Mononuclear cell (primary cell): ENCODE measurements around the gene ZNF692. TPM values are rescaled to one million over a fixed set of nuclear protein-coding genes. Genes with fewer than 3 reads are reported as not detected.

ENCODE experiments used
- H3K27me3 ChIP-seq: 2 replicates; pipeline ENCODE4 v1.6.0; 2011; ENCODE audit warnings: low read length, control low read depth; ENCODE audit not compliant: insufficient read depth
- H3K4me1 ChIP-seq: 2 replicates; pipeline ENCODE4 v1.5.1; 2011; ENCODE audit warnings: mild to moderate bottlenecking, low read length, control low read depth; ENCODE audit not compliant: insufficient read depth
- H3K4me3 ChIP-seq: 2 replicates; pipeline ENCODE4 v1.5.1; 2011; ENCODE audit warnings: mild to moderate bottlenecking, low read length, moderate library complexity
- H3K9me3 ChIP-seq: 2 replicates; pipeline ENCODE4 v1.5.1; 2011; ENCODE audit warnings: low read depth, mild to moderate bottlenecking, control low read depth, low read length
- total RNA-seq: library from RNA; depleted of rRNA; stranded (reverse); fragments of >200 nt; gene quantifications from one replicate; pipeline ENCODE4 v1.2.3, GENCODE V29; 2012

Gene ZNF692
- total RNA-seq, 1 donor, result 5.6 TPM

DNA sequence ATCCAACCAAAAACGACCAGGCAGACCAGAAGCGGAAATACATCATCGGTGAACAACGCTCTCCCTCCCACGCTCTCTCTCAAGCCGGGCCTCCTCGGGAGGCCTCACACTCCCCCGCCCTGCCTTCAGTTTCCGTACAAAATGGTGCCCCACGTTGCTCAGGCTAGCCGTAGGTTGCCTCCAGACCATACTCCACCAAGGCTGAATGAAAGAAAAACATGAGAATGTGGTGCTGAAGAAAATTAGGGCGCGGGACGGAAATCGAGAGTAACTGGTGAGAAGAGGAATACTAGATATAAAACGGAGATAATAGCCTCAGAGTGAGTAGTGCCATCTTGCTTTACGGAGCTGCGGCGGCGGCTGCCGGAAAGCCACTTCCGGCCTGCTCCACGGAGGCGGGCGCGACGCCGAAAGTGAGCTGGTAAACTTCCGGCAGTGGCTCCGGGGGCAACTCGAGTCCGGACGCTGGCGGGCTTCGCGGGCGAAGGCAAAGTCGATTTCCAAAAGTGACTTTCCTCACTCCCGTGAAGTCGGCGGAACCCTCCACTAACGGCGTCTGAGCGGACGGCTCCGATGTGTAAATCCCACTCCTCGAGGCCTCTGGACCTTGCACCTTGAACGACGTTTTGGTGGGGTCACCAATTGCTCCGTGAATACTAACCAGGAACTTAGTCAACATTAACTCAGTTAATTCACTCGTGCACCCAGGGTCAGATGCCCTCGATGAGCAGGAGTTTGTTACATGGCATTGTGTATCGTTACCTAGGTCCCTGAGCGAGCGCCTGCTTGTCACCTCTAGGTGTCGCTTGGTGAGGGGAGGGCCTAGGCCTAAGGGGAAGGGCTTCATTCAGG is 32.8 kb downstream of the ZNF692 start, which contains the start of gene SH3BP5L:
TSS of gene SH3BP5L (minus strand) at position 7 of the 852 bp plus-strand sequence. CDS start 980 bp downstream, outside the sequence.
- H3K9me3 ChIP-seq, result no peaks in the 10 kb centered on the region
- peaks cover 69% of the 10 kb centered on the region for H3K4me1 ChIP-seq
- no peaks in the 10 kb centered on the region for H3K27me3 ChIP-seq
- H3K4me3 ChIP-seq, result peak within 1 kb of the TSS; percentile 89

DNA sequence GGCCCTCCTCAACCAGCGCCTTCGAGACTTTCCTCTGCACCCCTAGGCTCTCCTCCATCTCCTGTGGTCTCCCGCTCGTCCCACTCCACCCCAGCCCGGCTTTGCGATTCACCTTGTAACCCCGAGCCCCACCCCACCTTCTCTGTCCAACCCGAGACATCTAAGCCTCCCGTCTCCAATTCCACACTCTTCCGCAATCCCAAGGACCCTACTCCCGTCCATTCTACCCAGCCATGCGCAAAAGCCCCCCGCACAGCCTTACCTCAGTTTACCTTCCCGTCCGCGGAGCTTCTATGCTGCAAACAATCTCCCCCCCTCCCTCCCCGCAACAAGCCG is 33.3 kb downstream of the ZNF692 start:
- no peaks in the 10 kb centered on the region for H3K27me3 ChIP-seq
- H3K9me3 ChIP-seq, result no peaks in the 10 kb centered on the region
- H3K4me3 ChIP-seq, result peak overlapping the region; percentile 89
- H3K4me1 ChIP-seq, result peaks cover 75% of the 10 kb centered on the region

DNA sequence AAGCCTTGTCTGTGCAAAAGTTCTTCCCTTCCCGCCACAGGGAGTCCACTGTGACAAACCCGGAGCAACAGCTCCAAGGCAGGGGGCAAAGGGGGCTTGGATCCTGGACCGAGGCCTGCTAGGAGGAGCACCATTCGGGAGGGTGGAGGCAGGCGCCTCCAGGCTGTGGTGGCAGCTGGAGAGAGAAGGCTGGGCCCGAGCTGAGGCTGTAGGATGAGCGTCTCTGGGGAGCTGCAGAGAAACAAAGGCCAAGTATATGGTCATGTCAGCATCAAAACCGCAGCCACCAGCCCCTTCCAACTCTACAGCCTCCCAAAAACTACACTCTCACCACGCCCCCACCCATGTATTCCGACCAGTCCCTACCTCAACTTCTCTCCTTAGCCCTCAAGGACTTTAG is 33.7 kb downstream of the ZNF692 start:
- H3K4me1 ChIP-seq, result peaks cover 79% of the 10 kb centered on the region
- H3K9me3 ChIP-seq, result no peaks in the 10 kb centered on the region
- H3K4me3 ChIP-seq, result peak overlapping the region; percentile 89
- no peaks in the 10 kb centered on the region for H3K27me3 ChIP-seq

DNA sequence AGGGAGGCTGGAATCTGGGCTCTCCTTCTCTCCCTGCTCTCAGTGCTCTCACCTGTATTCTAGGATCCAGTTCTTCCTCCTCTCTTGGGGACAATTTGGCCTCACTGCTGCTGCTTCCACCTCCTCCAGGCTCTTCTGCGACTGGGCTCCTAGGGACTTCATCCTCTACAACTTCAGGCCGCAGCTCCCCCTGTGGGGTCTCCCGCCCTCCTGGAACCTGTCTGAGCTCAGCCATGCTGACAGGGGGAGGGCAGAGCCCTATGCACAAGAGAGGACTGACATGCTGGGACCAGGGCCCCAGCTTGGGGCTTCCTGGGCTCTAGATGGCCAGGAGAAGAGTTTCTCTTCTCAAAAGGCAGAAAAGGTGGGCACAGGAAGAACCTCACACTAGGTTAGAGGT is 34.2 kb downstream of the ZNF692 start:
- H3K9me3 ChIP-seq, result no peaks in the 10 kb centered on the region
- H3K4me1 ChIP-seq, result peaks cover 83% of the 10 kb centered on the region
- peak overlapping the region; percentile 89 for H3K4me3 ChIP-seq
- H3K27me3 ChIP-seq, result no peaks in the 10 kb centered on the region

DNA sequence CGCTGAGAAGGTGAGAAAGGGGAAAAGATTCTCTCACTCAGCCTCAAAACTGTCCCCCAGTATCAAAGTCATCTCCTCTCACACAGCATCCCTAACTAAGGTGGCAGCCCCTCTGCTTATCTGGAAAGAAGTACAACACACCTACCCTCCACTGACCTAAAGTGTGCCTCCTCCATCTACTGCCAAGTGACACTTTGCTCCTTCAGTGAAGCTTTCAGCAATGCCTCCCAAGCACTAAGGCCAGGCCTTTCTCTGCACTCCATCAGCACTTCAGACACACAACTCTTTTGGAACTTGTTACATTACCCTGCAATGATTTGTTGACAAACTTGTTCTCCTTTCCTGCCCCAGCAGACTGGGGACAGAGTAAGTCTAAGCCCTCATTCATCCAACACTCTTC is 34.6 kb downstream of the ZNF692 start:
- peaks cover 84% of the 10 kb centered on the region for H3K4me1 ChIP-seq

DNA sequence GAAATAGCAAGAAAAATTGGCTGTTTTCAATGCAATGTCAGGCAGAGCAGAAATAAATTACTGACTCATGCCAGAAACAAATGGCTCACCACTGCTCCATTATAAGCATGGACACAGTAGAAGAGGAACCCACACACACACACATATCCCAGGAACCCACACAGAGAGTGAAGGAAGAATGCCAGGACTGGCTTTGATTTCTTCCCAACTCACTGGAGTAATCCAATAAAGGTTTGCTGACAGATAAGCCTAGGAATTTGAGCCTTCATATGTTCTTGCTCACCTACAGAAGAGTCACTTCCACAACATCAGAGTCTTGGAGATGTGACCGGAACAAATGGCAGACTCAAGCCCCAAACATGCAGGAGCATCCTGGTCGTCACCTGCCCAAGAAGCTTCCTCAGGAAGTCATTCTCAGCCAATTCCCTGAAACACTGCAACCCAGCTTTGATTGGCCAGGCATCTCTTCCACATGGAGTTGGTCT is 35.3 kb downstream of the ZNF692 start:
- H3K9me3 ChIP-seq, result no peaks in the 10 kb centered on the region
- no peaks in the 10 kb centered on the region for H3K27me3 ChIP-seq
- H3K4me3 ChIP-seq, result no peak overlapping the region
- H3K4me1 ChIP-seq, result peaks cover 85% of the 10 kb centered on the region

More for the DNA sequence above, 34.6 kb downstream of the ZNF692 start:
- Histone ChIP-seq H3K9me3 (no peaks in the 10 kb centered on the region), H3K4me3 (no peak overlapping the region), H3K27me3 (no peaks in the 10 kb centered on the region)

DNA sequence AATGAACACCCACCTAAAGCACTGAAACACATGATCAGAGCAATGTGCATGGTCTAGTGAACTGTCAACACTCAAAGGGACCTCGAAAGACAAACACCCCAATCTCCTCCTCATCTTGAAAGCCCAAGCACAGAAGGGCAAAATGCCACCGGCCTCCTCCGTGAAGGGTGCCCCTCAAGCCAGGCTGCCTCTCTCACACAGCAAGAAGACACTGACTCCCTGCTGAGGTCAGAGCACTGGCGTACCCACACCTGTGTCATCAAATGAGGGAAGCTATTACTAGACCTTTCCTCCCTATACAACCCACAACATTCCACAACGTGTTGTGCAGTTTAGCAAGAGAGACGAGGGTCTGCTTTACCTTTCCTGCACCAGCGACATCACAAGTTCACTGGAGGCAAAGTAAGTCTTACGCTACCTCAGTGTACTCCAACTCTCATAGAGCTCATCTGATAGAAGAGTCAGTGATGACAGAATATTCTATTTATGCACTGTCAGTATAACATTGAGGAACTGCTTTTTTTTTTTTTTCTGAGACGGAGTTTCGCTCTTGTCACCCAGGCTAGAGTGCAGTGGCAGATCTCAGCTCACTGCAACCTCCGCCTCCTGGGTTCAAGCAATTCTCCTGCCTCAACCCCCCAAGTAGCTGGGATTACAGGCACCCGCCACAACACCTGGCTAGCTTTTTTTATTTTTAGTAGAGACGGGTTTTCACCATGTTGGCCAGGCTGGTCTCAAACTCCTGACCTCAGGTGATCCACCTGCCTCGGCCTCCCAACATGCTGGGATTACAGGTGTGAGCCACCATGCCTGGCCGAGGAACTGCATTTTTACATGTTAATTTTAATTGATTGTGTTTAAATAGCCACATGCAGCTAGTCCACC is 36.5 kb downstream of the ZNF692 start:
- peaks cover 88% of the 10 kb centered on the region for H3K4me1 ChIP-seq
- H3K27me3 ChIP-seq, result no peaks in the 10 kb centered on the region
- no peak overlapping the region for H3K4me3 ChIP-seq
- no peaks in the 10 kb centered on the region for H3K9me3 ChIP-seq

DNA sequence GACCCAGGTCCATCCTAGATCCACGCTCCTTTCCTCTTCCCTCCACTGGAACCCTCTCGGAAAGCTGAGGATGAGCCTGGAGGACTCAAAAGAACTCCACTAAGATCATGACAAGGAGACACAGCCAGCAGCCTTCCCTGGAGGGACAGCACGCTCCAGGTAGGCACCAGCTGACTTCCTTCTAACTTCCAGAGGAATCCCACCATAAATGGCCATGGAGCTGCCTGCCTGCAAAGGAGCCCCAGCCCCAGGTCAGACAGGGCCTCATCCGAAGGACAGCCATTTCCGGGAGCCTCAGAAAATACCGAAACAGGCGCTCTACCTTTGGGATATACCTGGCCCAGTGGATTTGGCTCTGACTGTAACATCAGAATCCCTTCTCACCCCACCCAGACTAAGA is 37.2 kb downstream of the ZNF692 start:
- no peaks in the 10 kb centered on the region for H3K9me3 ChIP-seq
- H3K4me3 ChIP-seq, result no peak overlapping the region
- peaks cover 88% of the 10 kb centered on the region for H3K4me1 ChIP-seq
- H3K27me3 ChIP-seq, result no peaks in the 10 kb centered on the region

DNA sequence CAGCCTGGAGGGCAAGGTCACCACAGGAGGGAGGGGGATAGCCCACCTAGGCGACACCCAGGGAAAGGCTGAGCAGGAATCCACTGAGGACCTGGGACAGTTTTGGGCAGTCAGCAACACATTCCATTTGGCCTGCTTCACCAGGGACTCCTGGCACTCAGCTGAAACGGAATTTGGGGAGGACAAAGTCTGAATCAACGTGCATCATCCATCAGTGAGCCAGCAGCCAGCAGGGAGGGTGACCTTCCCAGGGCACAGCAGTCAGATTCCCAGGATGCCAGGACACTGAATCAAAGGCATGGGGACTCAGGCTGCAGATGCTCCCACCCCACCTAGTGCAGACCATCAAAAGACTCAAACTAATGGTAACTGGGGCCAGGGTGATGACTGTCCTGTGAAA is 37.8 kb downstream of the ZNF692 start:
- no peak overlapping the region for H3K4me3 ChIP-seq
- H3K9me3 ChIP-seq, result no peaks in the 10 kb centered on the region
- peaks cover 93% of the 10 kb centered on the region for H3K4me1 ChIP-seq
- H3K27me3 ChIP-seq, result no peaks in the 10 kb centered on the region

DNA sequence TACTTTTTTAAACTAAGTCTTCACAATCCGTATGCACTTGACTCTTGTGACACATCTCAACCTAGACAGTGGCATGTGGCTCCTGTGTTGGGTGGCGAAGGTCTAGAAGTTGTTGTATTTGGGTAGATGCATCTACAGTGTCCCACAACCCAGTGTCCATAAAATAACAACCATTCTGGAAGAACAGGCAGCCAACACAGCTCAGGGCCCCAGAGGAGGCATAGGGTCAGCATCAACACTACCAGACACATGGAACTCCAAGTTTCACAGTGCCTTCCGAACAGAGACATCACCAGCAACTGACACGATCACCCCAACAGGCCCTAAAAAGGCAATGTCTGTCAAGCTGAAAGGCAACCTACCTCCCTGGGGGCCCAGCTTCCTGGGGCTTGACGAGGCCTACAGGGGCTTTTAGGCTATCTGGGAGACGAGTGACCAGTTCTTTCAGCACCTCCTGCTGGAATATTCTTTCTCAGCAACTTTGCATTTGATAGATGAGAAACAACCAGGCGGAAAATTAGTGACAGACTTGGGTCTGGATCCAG is 38.8 kb downstream of the ZNF692 start:
- Histone ChIP-seq H3K27me3 (no peaks in the 10 kb centered on the region), H3K4me3 (no peak overlapping the region), H3K9me3 (no peaks in the 10 kb centered on the region), H3K4me1 (peaks cover 99% of the 10 kb centered on the region)

DNA sequence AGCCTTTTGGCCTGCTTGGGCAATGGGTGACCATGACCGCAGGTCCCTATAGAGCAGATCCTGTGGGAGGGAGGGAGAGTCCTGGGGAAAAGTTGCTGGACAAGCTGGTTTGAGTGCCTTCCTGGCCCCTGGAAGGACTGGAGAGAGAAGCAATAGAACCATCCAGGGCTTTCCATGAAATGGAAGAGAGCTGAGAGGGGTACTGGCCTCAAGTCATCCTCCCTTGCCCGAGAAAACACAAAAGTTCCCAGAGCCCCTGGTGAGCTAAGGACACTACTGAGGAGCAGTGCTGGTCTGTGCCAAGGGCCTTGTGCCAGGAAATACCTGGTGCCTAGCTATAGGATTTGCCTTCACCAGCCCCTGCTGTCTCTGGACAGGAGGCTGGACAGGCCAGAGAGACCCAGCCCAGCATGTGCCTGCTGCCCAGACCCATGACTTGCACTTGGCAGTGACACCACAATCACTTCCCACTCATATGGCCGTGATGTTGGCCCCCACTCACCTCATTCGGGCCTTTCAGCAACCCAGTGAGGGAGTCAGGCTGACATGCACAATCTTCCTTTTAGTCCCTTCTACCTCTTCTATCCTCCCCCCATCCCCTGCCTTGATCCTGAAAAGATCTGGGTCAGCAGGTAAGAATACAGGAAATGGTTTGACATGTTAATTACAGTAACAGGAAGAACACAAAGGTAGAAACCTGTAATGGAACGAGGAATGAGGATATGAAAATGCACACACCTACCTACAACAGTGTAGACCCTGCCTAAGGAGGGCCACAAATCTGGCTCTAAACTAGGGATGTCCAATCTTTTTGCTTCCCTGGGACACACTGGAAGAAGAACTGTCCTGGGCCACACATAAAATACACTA is 40.1 kb downstream of the ZNF692 start:
- no peak overlapping the region for H3K4me3 ChIP-seq

DNA sequence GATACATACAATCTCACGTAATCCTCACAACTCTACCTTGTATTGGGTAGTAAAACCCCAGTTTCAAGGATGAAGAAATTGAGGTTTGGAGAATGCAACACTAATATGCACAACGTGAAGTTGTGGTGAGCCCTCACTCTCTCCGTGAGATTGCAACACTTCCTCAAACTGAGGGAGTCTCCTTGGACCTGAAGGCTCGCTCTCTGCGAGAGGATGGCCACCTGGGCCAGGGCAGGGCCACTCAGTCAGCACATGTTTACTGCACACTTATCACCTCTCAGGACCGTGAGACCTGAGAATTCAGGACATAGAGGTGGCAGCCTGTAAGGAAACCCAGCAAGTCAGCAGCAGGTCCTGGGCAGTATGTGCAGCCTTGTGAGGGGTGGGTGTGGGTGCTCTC is 41.8 kb downstream of the ZNF692 start:
- Histone ChIP-seq H3K4me1 (peaks cover 68% of the 10 kb centered on the region), H3K27me3 (no peaks in the 10 kb centered on the region), H3K4me3 (no peak overlapping the region), H3K9me3 (no peaks in the 10 kb centered on the region)

More for the DNA sequence above, 40.1 kb downstream of the ZNF692 start:
- Histone ChIP-seq H3K9me3 (no peaks in the 10 kb centered on the region), H3K27me3 (no peaks in the 10 kb centered on the region), H3K4me1 (peaks cover 85% of the 10 kb centered on the region)

DNA sequence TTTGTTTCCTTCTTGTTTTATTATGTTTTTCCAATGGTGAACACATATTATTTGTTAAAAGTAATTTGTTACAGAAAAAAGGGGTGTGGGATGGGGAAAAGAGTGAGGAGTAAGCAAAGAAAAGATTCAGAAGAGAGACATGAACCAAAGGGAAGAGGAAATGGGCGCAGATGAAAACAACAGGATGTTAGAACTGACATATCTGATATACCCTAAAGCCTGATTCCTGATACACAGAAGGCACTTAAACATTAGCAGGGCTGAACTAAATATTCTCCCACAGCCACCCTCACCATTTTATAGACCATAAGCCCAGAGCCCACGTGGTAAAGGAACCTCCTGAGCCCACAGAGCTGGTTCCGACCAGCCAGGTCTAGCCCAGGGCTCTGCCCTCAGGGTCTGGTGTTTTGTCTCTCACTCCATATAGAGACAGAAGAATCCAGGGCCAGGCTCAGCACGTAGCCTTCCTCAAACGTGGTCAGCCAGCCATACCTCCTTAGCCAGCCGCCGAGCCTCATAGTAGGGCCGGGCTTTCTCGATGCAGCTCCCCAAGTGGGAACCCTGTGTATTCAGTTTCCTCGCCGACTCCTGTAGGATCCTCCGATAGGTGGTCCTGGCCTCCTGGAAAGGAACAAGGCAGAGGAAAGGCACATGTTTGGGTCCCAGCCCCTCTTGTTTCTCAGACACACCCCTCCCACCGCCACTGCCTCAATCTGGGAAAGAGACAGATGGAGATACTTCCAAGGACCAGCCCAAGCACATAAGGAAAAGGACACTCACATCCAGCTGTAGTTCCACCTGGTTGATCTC is 42.6 kb downstream of the ZNF692 start:
- H3K9me3 ChIP-seq, result no peaks in the 10 kb centered on the region
- H3K27me3 ChIP-seq, result no peaks in the 10 kb centered on the region
- H3K4me1 ChIP-seq, result peaks cover 63% of the 10 kb centered on the region
- H3K4me3 ChIP-seq, result no peak overlapping the region
